Esophagus muscularis mucosa (tissue), 3 donors: ENCODE results near the gene RECK.

Source experiments
- CTCF ChIP-seq, 3 experiments: fragments of 200-600 bp in 2 of 3; fragments of 450-650 bp in 1 of 3; sonication (generic) in 2 of 3; IDR thresholded peaks; one replicate each; pipeline ENCODE4 v1.5.1; 2017 to 2019; ENCODE audit warnings: antibody characterized with exemption in 3 of 3, mild to moderate bottlenecking in 2 of 3, moderate library complexity in 1 of 3
- POLR2A ChIP-seq: fragments of 450-650 bp; IDR thresholded peaks from one replicate; pipeline ENCODE4 v1.6.1; 2017; ENCODE audit warnings: antibody characterized with exemption, moderate library complexity, mild to moderate bottlenecking, low read depth

- TF ChIP-seq POLR2A, result no peak
- TF ChIP-seq CTCF (IDR thresholded peaks at IDR 0.05), result no peak
Measured at GRCh38 chr9:36125062-36125855, 88.5 kb downstream of the RECK start.
